OCI-LY7 (cell line): ENCODE results near the gene CST9. TPM values are rescaled to one million over a fixed set of nuclear protein-coding genes. Genes with fewer than 3 reads are reported as not detected.

ENCODE experiments used
- BruUV-seq: library from RNA; stranded (reverse); fragments of 400-500 nt; replicated peaks from 2 replicates; lab custom pipeline; 2021; lab: Mats Ljungman, UMichigan
- CTCF ChIA-PET: fragments of 300-600 bp; sonication (Branson Sonifier 250); formaldehyde crosslinking; loops from one replicate; lab custom pipeline; 2022; ENCODE audit warnings: antibody characterized with exemption; ENCODE audit not compliant: unreplicated experiment; lab: Charles Lee
- POLR2A ChIA-PET: fragments of 300-600 bp; sonication (Branson Sonifier 250); formaldehyde crosslinking; loops from one replicate; lab custom pipeline; 2022; ENCODE audit warnings: antibody characterized with exemption; lab: Charles Lee
- DNase-seq: peaks from one replicate; pipeline ENCODE4 v3.0.0-alpha.2; 2015; ENCODE audit warnings: low spot score
- H2AFZ ChIP-seq: fragments of 200-600 bp; sonication (generic), shearing (Covaris generic); 2 replicates; pipeline ENCODE4 v1.6.1; 2014; ENCODE audit warnings: mild to moderate bottlenecking, antibody characterized with exemption, low read length, moderate library complexity
- H3K27ac ChIP-seq: fragments of 200-600 bp; sonication (generic); 2 replicates; pipeline ENCODE4 v1.5.1; 2014; ENCODE audit warnings: mixed run types, low read depth, mild to moderate bottlenecking, moderate library complexity, low read length, inconsistent platforms; ENCODE audit not compliant: poor library complexity, severe bottlenecking
- H3K36me3 ChIP-seq: fragments of 200-600 bp; sonication (generic); 2 replicates; pipeline ENCODE4 v1.6.1; 2014; ENCODE audit warnings: mild to moderate bottlenecking, antibody characterized with exemption, low read length, moderate library complexity, mixed read lengths; ENCODE audit not compliant: insufficient read depth
- H3K4me1 ChIP-seq: fragments of 200-600 bp; sonication (generic); 2 replicates; pipeline ENCODE4 v1.5.1; 2014; ENCODE audit warnings: mild to moderate bottlenecking, low read length; ENCODE audit not compliant: insufficient read depth, poor library complexity, severe bottlenecking
- H3K4me2 ChIP-seq: fragments of 200-600 bp; sonication (generic); 2 replicates; pipeline ENCODE4 v1.6.1; 2014; ENCODE audit warnings: mild to moderate bottlenecking, low read length
- H3K4me3 ChIP-seq: fragments of 200-600 bp; sonication (generic); 2 replicates; pipeline ENCODE4 v1.5.1; 2014; ENCODE audit warnings: mild to moderate bottlenecking, low read depth, low read length; ENCODE audit not compliant: poor library complexity, severe bottlenecking
- H3K79me2 ChIP-seq: fragments of 200-600 bp; sonication (generic); 2 replicates; pipeline ENCODE4 v1.6.1; 2016; ENCODE audit warnings: low read depth, mild to moderate bottlenecking, low read length, moderate library complexity, mixed read lengths; ENCODE audit not compliant: insufficient read depth
- H3K9me2 ChIP-seq: fragments of 200-600 bp; sonication (generic); 2 replicates; pipeline ENCODE4 v1.6.1; 2016; ENCODE audit warnings: mild to moderate bottlenecking, low read length, mixed read lengths; ENCODE audit not compliant: insufficient read depth
- H3K9me3 ChIP-seq: fragments of 200-600 bp; sonication (generic); 2 replicates; pipeline ENCODE4 v1.6.1; 2014; ENCODE audit warnings: mild to moderate bottlenecking, mixed run types, low read length, mixed read lengths
- H4K20me1 ChIP-seq: fragments of 200-600 bp; sonication (generic); 2 replicates; pipeline ENCODE4 v1.6.1; 2014; ENCODE audit warnings: mild to moderate bottlenecking, antibody characterized with exemption, low read length, moderate library complexity, mixed read lengths; ENCODE audit not compliant: insufficient read depth
- CTCF ChIP-seq: fragments of 200-600 bp; sonication (generic); conservative IDR thresholded peaks from 2 replicates; pipeline ENCODE4 v1.5.1; 2014; ENCODE audit warnings: mild to moderate bottlenecking, antibody characterized with exemption, low read length, moderate library complexity, mixed read lengths
- EZH2phosphoT487 ChIP-seq: fragments of 200-600 bp; sonication (generic); IDR thresholded peaks from 2 replicates; pipeline ENCODE4 v1.6.1; 2018; ENCODE audit warnings: low read depth, borderline replicate concordance, mild to moderate bottlenecking, mixed run types, antibody characterized with exemption, low read length, moderate library complexity, mixed read lengths
- intact Hi-C: fragments of 100-400 bp; cut with micrococcal nuclease; formaldehyde crosslinking; loops from one replicate; pipeline ENCODE4 v1.10.0; 2022; ENCODE audit not compliant: unreplicated experiment
- total RNA-seq, 2 experiments: library from RNA; depleted of rRNA in 1 of 2; stranded (reverse); fragments of >200 nt in 1 of 2; shearing (Covaris generic) in 1 of 2; gene quantifications; 2 replicates each; pipeline ENCODE4 v1.2.3, GENCODE V29; 2014 to 2022

The CST9 gene
- total RNA-seq, 2 experiments from 2014 or later = not detected

- Histone ChIP-seq H3K4me1 (no peaks in the 10 kb centered on the region), H3K4me2 (no peak overlapping the region), H3K79me2 (no peaks in the 10 kb centered on the region), H3K36me3 (no peaks in the 10 kb centered on the region), H2AFZ (no peak overlapping the region), H3K4me3 (no peak overlapping the region), H3K27ac (no peak overlapping the region), H3K9me3 (no peaks in the 10 kb centered on the region), H3K9me2 (no peaks in the 10 kb centered on the region), H4K20me1 (no peaks in the 10 kb centered on the region)
- DNase-seq = no peak
- intact Hi-C loops = loop anchor here (10.0 kb wide), 1 partner anchor 915 kb away; no protein-coding TSS in a partner anchor
- ChIA-PET POLR2A (no interaction called here), CTCF (no interaction called here)
- BruUV-seq = no TSS peak
- TF ChIP-seq CTCF = no peak
- no peak for TF ChIP-seq EZH2phosphoT487
Observed at GRCh38 chr20:23609486-23610109, 3.9 kb upstream of the CST9 start.

- Histone ChIP-seq H3K9me2 (no peaks in the 10 kb centered on the region), H3K4me3 (no peak overlapping the region), H3K4me1 (no peaks in the 10 kb centered on the region), H3K4me2 (no peak overlapping the region), H2AFZ (no peak overlapping the region), H3K9me3 (no peaks in the 10 kb centered on the region), H3K27ac (no peak overlapping the region), H4K20me1 (no peaks in the 10 kb centered on the region), H3K36me3 (no peaks in the 10 kb centered on the region), H3K79me2 (no peaks in the 10 kb centered on the region)
- CTCF ChIA-PET = no interaction called here
- POLR2A ChIA-PET = no interaction called here
- no peak for TF ChIP-seq CTCF
- TF ChIP-seq EZH2phosphoT487 = no peak
- BruUV-seq = no TSS peak
- no peak for DNase-seq
- intact Hi-C loops = loop anchor here (10.0 kb wide), 1 partner anchor 914 kb away; no protein-coding TSS in a partner anchor
Observed at GRCh38 chr20:23608251-23608846, 2.6 kb upstream of the CST9 start.
